Measurements from ENCODE around the gene TFDP2.

DNA sequence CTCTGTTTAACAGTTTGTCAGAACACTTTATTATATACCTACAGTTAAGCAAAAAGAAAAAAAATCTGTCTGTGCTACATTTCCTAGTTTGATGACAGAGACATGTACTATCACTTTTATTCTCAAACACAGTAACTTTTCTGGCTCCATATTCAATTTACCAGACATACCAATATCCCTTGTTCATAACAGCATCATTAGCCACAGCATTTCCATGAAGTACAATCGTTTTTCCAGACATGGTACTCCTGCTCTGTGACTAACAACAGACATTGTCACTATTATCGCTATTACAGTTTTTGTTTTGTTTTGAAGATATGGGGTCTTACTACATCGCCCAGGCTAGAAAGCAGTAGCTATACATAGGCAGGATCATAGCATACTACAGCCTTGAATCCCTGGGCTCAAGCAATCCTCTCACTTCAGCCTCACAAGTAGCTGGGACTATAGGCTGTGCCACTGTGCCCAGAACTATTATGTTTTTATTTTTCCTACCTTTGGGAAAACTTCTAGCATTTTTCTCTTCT, 14.5 kb downstream of the TFDP2 start:
- TF ChIP-seq, protein P1, sequence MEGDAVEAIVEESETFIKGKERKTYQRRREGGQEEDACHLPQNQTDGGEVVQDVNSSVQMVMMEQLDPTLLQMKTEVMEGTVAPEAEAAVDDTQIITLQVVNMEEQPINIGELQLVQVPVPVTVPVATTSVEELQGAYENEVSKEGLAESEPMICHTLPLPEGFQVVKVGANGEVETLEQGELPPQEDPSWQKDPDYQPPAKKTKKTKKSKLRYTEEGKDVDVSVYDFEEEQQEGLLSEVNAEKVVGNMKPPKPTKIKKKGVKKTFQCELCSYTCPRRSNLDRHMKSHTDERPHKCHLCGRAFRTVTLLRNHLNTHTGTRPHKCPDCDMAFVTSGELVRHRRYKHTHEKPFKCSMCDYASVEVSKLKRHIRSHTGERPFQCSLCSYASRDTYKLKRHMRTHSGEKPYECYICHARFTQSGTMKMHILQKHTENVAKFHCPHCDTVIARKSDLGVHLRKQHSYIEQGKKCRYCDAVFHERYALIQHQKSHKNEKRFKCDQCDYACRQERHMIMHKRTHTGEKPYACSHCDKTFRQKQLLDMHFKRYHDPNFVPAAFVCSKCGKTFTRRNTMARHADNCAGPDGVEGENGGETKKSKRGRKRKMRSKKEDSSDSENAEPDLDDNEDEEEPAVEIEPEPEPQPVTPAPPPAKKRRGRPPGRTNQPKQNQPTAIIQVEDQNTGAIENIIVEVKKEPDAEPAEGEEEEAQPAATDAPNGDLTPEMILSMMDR (IDR thresholded peaks at IDR 0.05) = no peak
- no peak for TF ChIP-seq EZH2 (IDR thresholded peaks at IDR 0.05; ENCODE audit: borderline replicate concordance, insufficient read depth, low read depth, low read length, poor library complexity, severe bottlenecking)
